Transverse colon (tissue), 4 donors: ENCODE measurements around the gene KRT3.

Experiments
- CTCF ChIP-seq, 5 experiments: fragments of 200-600 bp in 3 of 5; fragments of 450-650 bp in 2 of 5; sonication (generic) in 3 of 5; IDR thresholded peaks; 1 replicate in 2 of 5; 2 replicates in 3 of 5; pipeline ENCODE4 v1.5.1; 2016 to 2017; ENCODE audit warnings: antibody characterized with exemption in 5 of 5, inconsistent platforms in 3 of 5, mild to moderate bottlenecking in 2 of 5, moderate library complexity in 1 of 5
- POLR2A ChIP-seq: fragments of 450-650 bp; IDR thresholded peaks from one replicate; pipeline ENCODE4 v1.6.1; 2016; ENCODE audit warnings: antibody characterized with exemption, mild to moderate bottlenecking, moderate library complexity
- POLR2AphosphoS5 ChIP-seq, 3 donors: sonication (generic); formaldehyde crosslinking; IDR thresholded peaks; one replicate each; pipeline ENCODE4 v1.6.1; 2016; ENCODE audit warnings: antibody characterized with exemption in 3 of 3

- TF ChIP-seq POLR2A (no peak), CTCF (IDR thresholded peaks at IDR 0.05) (no peak), POLR2AphosphoS5 (IDR thresholded peaks at IDR 0.05) (no peak)
These were observed 18.8 kb upstream of the KRT3 start for GRCh38 chr12:52814710-52815155.
